Duodenal mucosa (tissue), 2 donors: ENCODE results near the gene TIGD2.

ENCODE experiments used
- H3K27ac ChIP-seq: one replicate; pipeline ENCODE4 v1.7.0; 2013; ENCODE audit warnings: low read depth, low read length
- H3K27me3 ChIP-seq, 2 donors: one replicate each; pipeline ENCODE4 v1.7.0; 2013; ENCODE audit warnings: low read length in 2 of 2, control low read depth in 1 of 2; ENCODE audit not compliant: insufficient read depth in 2 of 2, control insufficient read depth in 1 of 2
- H3K36me3 ChIP-seq, 2 donors: one replicate each; pipeline ENCODE4 v1.7.0; 2013; ENCODE audit warnings: low read length in 2 of 2, control low read depth in 1 of 2; ENCODE audit not compliant: insufficient read depth in 2 of 2, control insufficient read depth in 1 of 2
- H3K4me1 ChIP-seq, 2 donors: one replicate each; pipeline ENCODE4 v1.7.0; 2013; ENCODE audit warnings: low read length in 2 of 2, control low read depth in 1 of 2; ENCODE audit not compliant: insufficient read depth in 2 of 2, control insufficient read depth in 1 of 2
- H3K4me3 ChIP-seq, 2 donors: one replicate each; pipeline ENCODE4 v1.7.0; 2013; ENCODE audit warnings: low read length in 2 of 2, low read depth in 1 of 2
- H3K9ac ChIP-seq, 2 donors: one replicate each; pipeline ENCODE4 v1.7.0; 2013; ENCODE audit warnings: low read length in 2 of 2, low read depth in 1 of 2
- H3K9me3 ChIP-seq, 2 donors: one replicate each; pipeline ENCODE4 v1.7.0; 2013; ENCODE audit warnings: low read length in 2 of 2, control low read depth in 1 of 2; ENCODE audit not compliant: control insufficient read depth in 1 of 2

TIGD2 gene

DNA sequence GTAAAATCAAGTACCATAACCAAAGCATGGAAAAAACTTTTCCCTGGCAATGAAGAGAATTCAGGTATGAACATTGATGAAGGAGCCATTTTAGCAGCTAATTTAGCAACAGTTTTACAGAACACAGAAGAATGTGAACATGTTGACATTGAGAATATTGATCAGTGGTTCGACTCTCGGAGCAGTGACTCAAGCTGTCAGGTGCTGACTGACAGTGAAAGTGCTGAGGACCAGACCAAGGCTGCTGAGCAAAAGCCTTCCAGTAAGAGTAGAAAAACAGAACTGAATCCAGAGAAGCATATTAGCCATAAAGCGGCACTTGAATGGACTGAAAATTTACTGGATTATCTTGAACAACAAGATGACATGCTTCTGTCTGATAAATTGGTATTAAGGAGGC is 2.8 kb downstream of the TIGD2 start:
- Histone ChIP-seq H3K9me3 (no peaks in the 10 kb centered on the region), H3K4me1 (peaks cover 15 to 21% of the 10 kb centered on the region in 2 donors), H3K4me3 (no peak overlapping the region), H3K27me3 (peaks cover 0 to 5% of the 10 kb centered on the region in 2 donors), H3K27ac (no peak overlapping the region), H3K36me3 (no peaks in the 10 kb centered on the region), H3K9ac (no peak overlapping the region)

GRCh38 chr4:89117115-89117514 is 5.8 kb downstream of the TIGD2 start:
- Histone ChIP-seq H3K9me3 (no peaks in the 10 kb centered on the region), H3K27me3 (no peaks in the 10 kb centered on the region), H3K36me3 (no peaks in the 10 kb centered on the region), H3K4me1 (peaks cover 7 to 14% of the 10 kb centered on the region in 2 donors), H3K4me3 (no peak overlapping the region), H3K27ac (no peak overlapping the region), H3K9ac (no peak overlapping the region)

DNA sequence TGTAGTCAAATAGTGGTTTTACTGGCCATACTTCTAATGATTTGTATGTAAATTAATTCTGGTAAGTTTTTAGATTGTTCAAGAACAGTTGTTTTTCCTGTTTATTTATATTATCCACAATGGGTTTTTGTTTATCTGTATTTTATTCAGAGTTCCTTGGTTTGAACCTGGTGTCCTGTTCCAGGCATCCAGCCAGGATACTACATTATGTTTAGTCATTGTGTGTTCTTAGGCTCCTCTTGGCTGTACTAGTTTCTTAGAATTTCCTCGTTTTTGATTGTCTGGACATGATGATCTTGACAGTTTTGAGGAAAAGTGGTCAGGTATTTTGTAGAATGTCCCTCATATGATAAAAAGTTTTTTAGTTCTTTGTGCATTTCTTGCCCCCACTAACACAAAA is 7.8 kb downstream of the TIGD2 start:
- no peak overlapping the region for H3K9ac ChIP-seq
- no peaks in the 10 kb centered on the region for H3K27me3 ChIP-seq
- peaks cover 0 to 20% of the 10 kb centered on the region in 2 donors for H3K4me1 ChIP-seq
- H3K9me3 ChIP-seq, result no peaks in the 10 kb centered on the region
- no peak overlapping the region for H3K4me3 ChIP-seq
- H3K27ac ChIP-seq, result no peak overlapping the region
- no peaks in the 10 kb centered on the region for H3K36me3 ChIP-seq

- Histone ChIP-seq H3K4me3 (no peak overlapping the region), H3K27ac (no peak overlapping the region), H3K36me3 (no peaks in the 10 kb centered on the region), H3K9ac (no peak overlapping the region), H3K4me1 (peaks cover 0 to 20% of the 10 kb centered on the region in 2 donors), H3K9me3 (no peaks in the 10 kb centered on the region), H3K27me3 (no peaks in the 10 kb centered on the region)
These were observed 8.5 kb downstream of the TIGD2 start for GRCh38 chr4:89119836-89120235.

DNA sequence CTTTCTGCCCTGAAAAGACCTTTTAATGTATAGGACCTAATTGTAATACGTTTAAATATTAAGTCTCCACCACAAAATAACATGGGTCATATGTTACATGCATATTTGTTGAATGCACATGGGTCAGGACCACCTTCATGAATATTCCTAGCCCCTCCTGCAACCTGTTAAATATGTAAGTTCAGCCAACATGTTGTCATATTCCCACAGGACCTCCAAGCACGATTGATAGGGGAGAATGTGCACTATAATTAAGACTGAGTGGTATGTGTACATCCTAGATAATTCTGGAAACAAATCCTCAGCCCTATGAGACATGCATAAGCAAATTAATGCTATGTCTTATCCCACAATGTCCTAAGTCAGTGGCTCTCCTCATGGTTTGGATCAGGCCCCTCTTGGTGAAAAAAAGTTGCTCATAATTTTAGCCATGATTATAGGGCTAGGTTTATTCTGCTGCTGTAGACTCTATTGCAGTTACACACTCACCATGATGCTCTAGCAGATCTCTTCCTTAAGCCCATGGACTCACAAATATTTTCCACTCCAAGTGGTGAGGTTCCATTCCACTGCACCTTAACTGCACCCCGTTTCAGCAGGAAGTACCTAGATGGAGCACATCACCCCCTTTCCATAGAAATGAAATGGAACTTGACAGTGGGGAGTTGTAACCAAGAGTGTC is 10.2 kb downstream of the TIGD2 start:
- Histone ChIP-seq H3K4me3 (no peak overlapping the region), H3K9me3 (no peaks in the 10 kb centered on the region)

DNA sequence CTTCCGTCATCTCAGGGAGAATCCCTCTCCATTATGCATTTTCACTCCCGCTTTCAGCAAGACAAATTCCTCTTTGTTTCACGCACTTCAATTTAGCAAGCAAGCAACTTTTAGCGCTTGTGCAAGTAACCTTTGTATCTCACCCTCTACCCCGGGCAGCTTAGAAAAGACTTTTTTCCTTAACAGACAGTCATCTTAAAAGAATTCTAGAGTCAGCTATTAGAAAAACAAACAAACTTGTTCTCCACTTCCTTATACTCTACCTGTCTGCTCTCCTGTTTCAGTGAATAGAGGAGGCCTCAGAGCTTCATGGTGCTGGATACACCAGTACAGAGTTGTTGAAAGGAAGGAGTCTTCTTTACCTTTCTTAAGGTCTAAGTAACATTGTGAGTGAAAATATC is 12.1 kb downstream of the TIGD2 start:
- peak overlapping the region; percentile 39 for H3K27ac ChIP-seq

More for the DNA sequence above, 10.2 kb downstream of the TIGD2 start:
- H3K27me3 ChIP-seq, result no peaks in the 10 kb centered on the region
- no peaks in the 10 kb centered on the region for H3K36me3 ChIP-seq
- H3K27ac ChIP-seq, result no peak overlapping the region
- H3K4me1 ChIP-seq, result peaks cover 0 to 30% of the 10 kb centered on the region in 2 donors
- H3K9ac ChIP-seq, result no peak overlapping the region

GRCh38 chr4:89125901-89126782 is 14.8 kb downstream of the TIGD2 start:
- Histone ChIP-seq H3K4me3 (no peak overlapping the region), H3K9ac (no peak overlapping the region), H3K4me1 (peaks cover 0 to 32% of the 10 kb centered on the region in 2 donors), H3K27ac (no peak overlapping the region), H3K9me3 (no peaks in the 10 kb centered on the region), H3K36me3 (no peaks in the 10 kb centered on the region), H3K27me3 (no peaks in the 10 kb centered on the region)

More for the DNA sequence above, 12.1 kb downstream of the TIGD2 start:
- H3K4me1 ChIP-seq, result peaks cover 0 to 32% of the 10 kb centered on the region in 2 donors
- H3K27me3 ChIP-seq, result no peaks in the 10 kb centered on the region
- H3K9me3 ChIP-seq, result no peaks in the 10 kb centered on the region
- no peaks in the 10 kb centered on the region for H3K36me3 ChIP-seq
- H3K4me3 ChIP-seq, result peak overlapping the region; percentile 14 to 32
- H3K9ac ChIP-seq, result peak overlapping the region in 1 of 2 donors; percentile 27

GRCh38 chr4:89129080-89129640 is 17.8 kb downstream of the TIGD2 start:
- Histone ChIP-seq H3K4me3 (no peak overlapping the region), H3K4me1 (peaks cover 0 to 12% of the 10 kb centered on the region in 2 donors), H3K27me3 (no peaks in the 10 kb centered on the region), H3K9ac (no peak overlapping the region), H3K9me3 (no peaks in the 10 kb centered on the region), H3K36me3 (no peaks in the 10 kb centered on the region), H3K27ac (no peak overlapping the region)

DNA sequence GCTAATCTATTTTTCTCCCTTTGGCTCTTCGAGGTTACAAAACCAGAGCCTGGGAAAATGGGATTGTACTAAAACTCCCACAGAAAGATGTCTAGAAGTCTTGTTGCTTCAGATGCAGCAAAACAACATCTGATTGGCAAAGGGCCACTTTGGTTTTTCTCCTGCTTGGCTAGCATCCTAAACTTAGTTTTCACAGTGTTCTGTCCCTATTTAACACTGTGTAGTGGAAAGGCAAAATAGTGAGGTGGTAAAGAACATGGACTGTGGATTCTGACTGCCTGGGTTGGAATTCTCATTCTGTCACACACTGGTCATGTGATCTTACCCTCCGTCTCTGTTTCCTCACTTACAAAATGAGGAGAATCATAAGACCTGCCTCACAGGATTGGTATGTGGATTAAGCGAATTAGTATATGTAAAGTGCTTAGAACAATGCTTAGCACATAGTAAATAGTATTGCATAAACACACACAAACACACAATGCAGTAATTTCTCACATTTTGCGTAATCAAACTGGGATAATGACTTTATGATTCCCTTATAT is 23.5 kb downstream of the TIGD2 start:
- Histone ChIP-seq H3K9me3 (no peaks in the 10 kb centered on the region), H3K4me3 (no peak overlapping the region), H3K27me3 (no peaks in the 10 kb centered on the region), H3K4me1 (peaks cover 0 to 6% of the 10 kb centered on the region in 2 donors), H3K9ac (no peak overlapping the region), H3K27ac (no peak overlapping the region), H3K36me3 (no peaks in the 10 kb centered on the region)

GRCh38 chr4:89136525-89136924 is 25.2 kb downstream of the TIGD2 start:
- H3K27ac ChIP-seq, result no peak overlapping the region

More at GRCh38 chr4:89136525-89136924, 25.2 kb downstream of the TIGD2 start:
- Histone ChIP-seq H3K9me3 (no peaks in the 10 kb centered on the region), H3K4me1 (peaks cover 0 to 6% of the 10 kb centered on the region in 2 donors), H3K36me3 (no peaks in the 10 kb centered on the region), H3K27me3 (no peaks in the 10 kb centered on the region), H3K9ac (no peak overlapping the region), H3K4me3 (no peak overlapping the region)
